H9 (cell line): ENCODE results near the gene UBE2L3. TPM values are rescaled to one million over a fixed set of nuclear protein-coding genes. Genes with fewer than 3 reads are reported as not detected.

Source experiments
- DNase-seq: peaks from one replicate; pipeline ENCODE4 v3.0.0-alpha.2; 2017
- H2AFZ ChIP-seq: one replicate; pipeline ENCODE4 v1.6.1; 2013; ENCODE audit warnings: mild to moderate bottlenecking, low read length, control low read depth, moderate library complexity
- H2AK5ac ChIP-seq: 2 replicates; pipeline ENCODE4 v1.6.1; 2013; ENCODE audit warnings: low read length, control low read depth, mixed read lengths; ENCODE audit not compliant: insufficient read length
- H2BK120ac ChIP-seq: one replicate; pipeline ENCODE4 v1.6.1; 2013; ENCODE audit warnings: low read depth, mild to moderate bottlenecking, low read length, control low read depth, inconsistent platforms; ENCODE audit not compliant: poor library complexity, severe bottlenecking
- H2BK12ac ChIP-seq: 2 replicates; pipeline ENCODE4 v1.6.1; 2013; ENCODE audit warnings: low read length, control low read depth, mixed read lengths, low read depth; ENCODE audit not compliant: insufficient read length
- H2BK15ac ChIP-seq: 2 replicates; pipeline ENCODE4 v1.6.1; 2013; ENCODE audit warnings: low read depth, low read length, control low read depth
- H2BK20ac ChIP-seq: one replicate; pipeline ENCODE4 v1.6.1; 2013; ENCODE audit warnings: low read depth, mild to moderate bottlenecking, low read length, control low read depth, inconsistent platforms; ENCODE audit not compliant: poor library complexity, severe bottlenecking
- H2BK5ac ChIP-seq: 2 replicates; pipeline ENCODE4 v1.6.1; 2013; ENCODE audit warnings: low read length, control low read depth, mixed read lengths; ENCODE audit not compliant: insufficient read length
- H3K14ac ChIP-seq: 2 replicates; pipeline ENCODE4 v1.6.1; 2013; ENCODE audit warnings: low read length, control low read depth; ENCODE audit not compliant: insufficient read depth
- H3K18ac ChIP-seq: 2 replicates; pipeline ENCODE4 v1.6.1; 2013; ENCODE audit warnings: low read depth, mild to moderate bottlenecking, mixed read lengths, low read length, control low read depth; ENCODE audit not compliant: insufficient read length
- H3K23ac ChIP-seq: 2 replicates; pipeline ENCODE4 v1.6.1; 2013; ENCODE audit warnings: low read length, control low read depth, mixed read lengths, low read depth; ENCODE audit not compliant: insufficient read length
- H3K23me2 ChIP-seq: 2 replicates; pipeline ENCODE4 v1.6.1; 2013; ENCODE audit warnings: low read depth, mild to moderate bottlenecking, mixed read lengths, low read length, control low read depth; ENCODE audit not compliant: insufficient read length, poor library complexity, severe bottlenecking
- H3K27ac ChIP-seq: 2 replicates; pipeline ENCODE4 v1.5.1; 2013; ENCODE audit warnings: low read length, control low read depth, mixed read lengths, low read depth; ENCODE audit not compliant: insufficient read length
- H3K27me3 ChIP-seq: 2 replicates; pipeline ENCODE4 v1.6.1; 2013; ENCODE audit warnings: low read length, control low read depth, inconsistent platforms; ENCODE audit not compliant: insufficient read depth
- H3K4ac ChIP-seq: 2 replicates; pipeline ENCODE4 v1.6.1; 2013; ENCODE audit warnings: low read depth, mild to moderate bottlenecking, control low read depth, inconsistent platforms, low read length, moderate library complexity
- H3K4me1 ChIP-seq: 2 replicates; pipeline ENCODE4 v1.6.1; 2013; ENCODE audit warnings: low read length, control low read depth, inconsistent platforms; ENCODE audit not compliant: insufficient read depth
- H3K4me2 ChIP-seq: 2 replicates; pipeline ENCODE4 v1.6.1; 2013; ENCODE audit warnings: low read length, control low read depth, mixed read lengths; ENCODE audit not compliant: insufficient read length, insufficient read depth
- H3K56ac ChIP-seq: 2 replicates; pipeline ENCODE4 v1.6.1; 2013; ENCODE audit warnings: low read depth, mild to moderate bottlenecking, mixed read lengths, low read length, control low read depth; ENCODE audit not compliant: insufficient read length
- H3K79me1 ChIP-seq: 2 replicates; pipeline ENCODE4 v1.6.1; 2013; ENCODE audit warnings: low read depth, mild to moderate bottlenecking, moderate library complexity, low read length, control low read depth, inconsistent platforms; ENCODE audit not compliant: insufficient read depth, poor library complexity, severe bottlenecking
- H3K79me2 ChIP-seq: 2 replicates; pipeline ENCODE4 v1.6.1; 2013; ENCODE audit warnings: low read length, control low read depth, inconsistent platforms; ENCODE audit not compliant: insufficient read depth
- H3K9ac ChIP-seq: 2 replicates; pipeline ENCODE4 v1.6.1; 2013; ENCODE audit warnings: low read length, control low read depth, mixed read lengths; ENCODE audit not compliant: insufficient read length; ENCODE audit errors: extremely low read depth
- H3K9me3 ChIP-seq: one replicate; pipeline ENCODE4 v1.6.1; 2013; ENCODE audit warnings: low read depth, low read length, inconsistent platforms; ENCODE audit not compliant: control insufficient read depth
- H3T11ph ChIP-seq: one replicate; pipeline ENCODE4 v1.6.1; 2013; ENCODE audit warnings: mild to moderate bottlenecking, low read length, control low read depth, inconsistent platforms
- H4K20me1 ChIP-seq: one replicate; pipeline ENCODE4 v1.6.1; 2013; ENCODE audit not compliant: control insufficient read depth, insufficient read length, insufficient read depth
- H4K5ac ChIP-seq: 2 replicates; pipeline ENCODE4 v1.6.1; 2013; ENCODE audit warnings: low read depth, mild to moderate bottlenecking, mixed read lengths, low read length, control low read depth; ENCODE audit not compliant: insufficient read length
- H4K8ac ChIP-seq: replicated peaks from 2 replicates; pipeline ENCODE4 v1.6.1; 2013; ENCODE audit warnings: low read length, control low read depth, mixed read lengths, low read depth; ENCODE audit not compliant: insufficient read length
- H4K91ac ChIP-seq: 2 replicates; pipeline ENCODE4 v1.6.1; 2013; ENCODE audit warnings: low read depth, mild to moderate bottlenecking, moderate library complexity, mixed read lengths, low read length, control low read depth; ENCODE audit not compliant: insufficient read length
- H3K27ac Mint-ChIP-seq, 3 experiments: 2 replicates in 2 of 3; 3 replicates in 1 of 3; pipeline ENCODE4 v1.8.0; 2020 to 2021; ENCODE audit warnings: mixed read lengths in 3 of 3, mild to moderate bottlenecking in 1 of 3, moderate library complexity in 1 of 3
- H3K27me3 Mint-ChIP-seq: 2 replicates; pipeline ENCODE4 v1.8.0; 2021; ENCODE audit warnings: low read depth, mild to moderate bottlenecking, moderate library complexity, mixed read lengths
- H3K36me3 Mint-ChIP-seq, 3 experiments: 2 replicates in 2 of 3; 3 replicates in 1 of 3; pipeline ENCODE4 v1.8.0; 2020 to 2021; ENCODE audit warnings: low read depth in 3 of 3, mixed read lengths in 3 of 3; ENCODE audit not compliant: insufficient read depth in 1 of 3
- H3K4me1 Mint-ChIP-seq, 2 experiments: 2 replicates each; pipeline ENCODE4 v1.8.0; 2020; ENCODE audit warnings: mixed read lengths in 2 of 2
- H3K4me3 Mint-ChIP-seq, 2 experiments: 2 replicates in 1 of 2; 3 replicates in 1 of 2; pipeline ENCODE4 v1.8.0; 2020 to 2021; ENCODE audit warnings: mild to moderate bottlenecking in 2 of 2, mixed read lengths in 2 of 2, moderate library complexity in 1 of 2
- H3K9me3 Mint-ChIP-seq, 2 experiments: 2 replicates in 1 of 2; 3 replicates in 1 of 2; pipeline ENCODE4 v1.8.0; 2020; ENCODE audit warnings: mild to moderate bottlenecking in 2 of 2, mixed read lengths in 2 of 2, moderate library complexity in 1 of 2
- CTCF ChIP-seq: fragments of 200-600 bp; sonication (generic); conservative IDR thresholded peaks from 3 replicates; pipeline ENCODE4 v1.8.0; 2021; ENCODE audit warnings: antibody characterized with exemption, mild to moderate bottlenecking
- WGBS: extraction: QIAGEN DNeasy Blood & Tissue Kit; methylation state at CpG from one replicate; pipeline ENCODE4 v1.1.7; 2013; ENCODE audit warnings: missing lambda C conversion rate, low lambda C conversion rate, mixed read lengths; ENCODE audit not compliant: insufficient read length; ENCODE audit errors: extremely low coverage; 5-methylcytosine and 5-hydroxymethylcytosine counted together
- total RNA-seq: library from RNA; stranded (reverse); gene quantifications from 2 replicates; pipeline ENCODE4 v1.2.1, GENCODE V29; 2021

Gene UBE2L3
- total RNA-seq, 1 experiment from 2014 or later = 79.7 TPM

GRCh38 chr22:21612858-21613257 is 45.3 kb downstream of the UBE2L3 start:
- Mint-ChIP-seq H3K36me3 (peaks cover 34 to 60% (median 48%) of the 10 kb centered on the region in 3 experiments; a peak in 6 of 7 replicates), H3K9me3 (no peaks in the 10 kb centered on the region), H3K27ac (no peak overlapping the region; a peak in 1 of 7 replicates), H3K27me3 (no peaks in the 10 kb centered on the region; the same call in 1 of the 2 replicates), H3K4me3 (no peak overlapping the region), H3K4me1 (no peaks in the 10 kb centered on the region)
- no peak overlapping the region for H2BK20ac ChIP-seq
- no peak overlapping the region for H3K4me2 ChIP-seq
- no peak overlapping the region for H2BK5ac ChIP-seq
- no peak overlapping the region for H2BK12ac ChIP-seq
- H3K79me1 ChIP-seq = no peaks in the 10 kb centered on the region
- no peaks in the 10 kb centered on the region for H3K4me1 ChIP-seq
- H3K4ac ChIP-seq = no peak overlapping the region
- no CpG with 5 or more reads among the region's 7 CpGs for WGBS
- TF ChIP-seq CTCF = no peak
- no peak overlapping the region for H3K56ac ChIP-seq
- no peak for DNase-seq
- no peak overlapping the region for H3K18ac ChIP-seq
- H2BK15ac ChIP-seq = no peak overlapping the region
- no peaks in the 10 kb centered on the region for H3K27me3 ChIP-seq
- no peak overlapping the region for H4K91ac ChIP-seq
- H2AK5ac ChIP-seq = no peak overlapping the region
- no peak overlapping the region for H3K23ac ChIP-seq
- H4K8ac ChIP-seq = no peak overlapping the region
- H2BK120ac ChIP-seq = no peak overlapping the region
- no peaks in the 10 kb centered on the region for H3K23me2 ChIP-seq
- H3K79me2 ChIP-seq = peaks cover 4% of the 10 kb centered on the region; the same call in 1 of the 2 replicates
- H3K27ac ChIP-seq = no peak overlapping the region
- H3K9me3 ChIP-seq = no peaks in the 10 kb centered on the region
- H4K5ac ChIP-seq = no peak overlapping the region
- no peaks in the 10 kb centered on the region for H4K20me1 ChIP-seq
- no peak overlapping the region for H3T11ph ChIP-seq
- no peak overlapping the region for H3K14ac ChIP-seq
- no peak overlapping the region for H2AFZ ChIP-seq
- H3K9ac ChIP-seq = no peak overlapping the region
